Adrenal gland (tissue), 5 donors: ENCODE results near the gene SEC24D.

ENCODE experiments used
- POLR2A ChIP-seq, 2 donors: fragments of 450-650 bp; IDR thresholded peaks; one replicate each; pipeline ENCODE4 v1.6.1; 2017; ENCODE audit warnings: antibody characterized with exemption in 2 of 2, mild to moderate bottlenecking in 2 of 2, moderate library complexity in 1 of 2
- TF ChIP-seq, protein P1 (sequence below), 6 experiments: fragments of 450-650 bp in 4 of 6; fragments of 200-600 bp in 2 of 6; sonication (generic) in 1 of 6; IDR thresholded peaks; 1 replicate in 5 of 6; 2 replicates in 1 of 6; pipeline versions ENCODE4 v1.5.1 to v1.8.0; 2016 to 2021; ENCODE audit warnings: antibody characterized with exemption in 6 of 6, mild to moderate bottlenecking in 2 of 6, moderate library complexity in 1 of 6
- donor health status: DM: no; HTN: no; CAD: no.

DNA sequence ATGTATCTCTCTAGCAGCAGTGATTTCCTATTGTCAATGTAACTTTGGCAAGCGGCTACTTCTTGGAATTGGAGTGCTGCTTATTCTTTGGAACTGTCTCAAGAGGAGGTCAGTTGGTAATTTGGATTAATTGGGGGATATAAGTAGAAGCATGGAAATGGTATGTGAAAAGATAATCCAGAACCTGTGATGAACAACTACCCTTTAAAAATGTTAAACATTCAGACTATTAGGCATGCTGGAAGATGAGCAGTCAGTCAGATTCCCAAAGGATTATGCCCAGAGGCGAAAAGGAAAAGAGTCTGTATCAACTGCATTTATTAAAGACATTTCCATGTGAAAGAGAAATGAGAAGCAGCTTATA, 62.5 kb downstream of the SEC24D start:
- TF ChIP-seq POLR2A (IDR thresholded peaks at IDR 0.05), result no peak
- TF ChIP-seq, protein P1, sequence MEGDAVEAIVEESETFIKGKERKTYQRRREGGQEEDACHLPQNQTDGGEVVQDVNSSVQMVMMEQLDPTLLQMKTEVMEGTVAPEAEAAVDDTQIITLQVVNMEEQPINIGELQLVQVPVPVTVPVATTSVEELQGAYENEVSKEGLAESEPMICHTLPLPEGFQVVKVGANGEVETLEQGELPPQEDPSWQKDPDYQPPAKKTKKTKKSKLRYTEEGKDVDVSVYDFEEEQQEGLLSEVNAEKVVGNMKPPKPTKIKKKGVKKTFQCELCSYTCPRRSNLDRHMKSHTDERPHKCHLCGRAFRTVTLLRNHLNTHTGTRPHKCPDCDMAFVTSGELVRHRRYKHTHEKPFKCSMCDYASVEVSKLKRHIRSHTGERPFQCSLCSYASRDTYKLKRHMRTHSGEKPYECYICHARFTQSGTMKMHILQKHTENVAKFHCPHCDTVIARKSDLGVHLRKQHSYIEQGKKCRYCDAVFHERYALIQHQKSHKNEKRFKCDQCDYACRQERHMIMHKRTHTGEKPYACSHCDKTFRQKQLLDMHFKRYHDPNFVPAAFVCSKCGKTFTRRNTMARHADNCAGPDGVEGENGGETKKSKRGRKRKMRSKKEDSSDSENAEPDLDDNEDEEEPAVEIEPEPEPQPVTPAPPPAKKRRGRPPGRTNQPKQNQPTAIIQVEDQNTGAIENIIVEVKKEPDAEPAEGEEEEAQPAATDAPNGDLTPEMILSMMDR (IDR thresholded peaks at IDR 0.05), result no peak
